ENCODE results near the gene ADAMTSL2.

DNA sequence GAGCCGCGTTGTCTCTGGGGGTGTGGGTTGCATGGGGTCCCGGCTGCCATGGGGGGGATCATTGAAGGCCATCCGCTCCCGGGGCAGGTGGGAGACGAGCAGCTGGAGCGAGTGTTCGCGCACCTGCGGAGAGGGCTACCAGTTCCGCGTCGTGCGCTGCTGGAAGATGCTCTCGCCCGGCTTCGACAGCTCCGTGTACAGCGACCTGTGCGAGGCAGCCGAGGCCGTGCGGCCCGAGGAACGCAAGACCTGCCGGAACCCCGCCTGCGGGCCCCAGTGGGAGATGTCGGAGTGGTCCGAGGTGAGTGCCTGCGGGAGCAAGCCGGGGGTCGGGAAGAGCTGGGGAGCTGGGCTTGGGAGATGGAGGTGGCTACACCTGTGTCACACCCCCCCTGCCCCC lies 33.7 kb downstream of the ADAMTSL2 start:
- TF ChIP-seq YY1 (IDR thresholded peaks at IDR 0.05; ENCODE audit: low read depth), result no peak
- TF ChIP-seq TAF1 (IDR thresholded peaks at IDR 0.05; ENCODE audit: low read depth), result no peak
- no peak for TF ChIP-seq FOXM1 (IDR thresholded peaks at IDR 0.05; ENCODE audit: borderline replicate concordance, low read depth)
- no peak for TF ChIP-seq EGR1 (IDR thresholded peaks at IDR 0.05)
- TF ChIP-seq, protein P1, sequence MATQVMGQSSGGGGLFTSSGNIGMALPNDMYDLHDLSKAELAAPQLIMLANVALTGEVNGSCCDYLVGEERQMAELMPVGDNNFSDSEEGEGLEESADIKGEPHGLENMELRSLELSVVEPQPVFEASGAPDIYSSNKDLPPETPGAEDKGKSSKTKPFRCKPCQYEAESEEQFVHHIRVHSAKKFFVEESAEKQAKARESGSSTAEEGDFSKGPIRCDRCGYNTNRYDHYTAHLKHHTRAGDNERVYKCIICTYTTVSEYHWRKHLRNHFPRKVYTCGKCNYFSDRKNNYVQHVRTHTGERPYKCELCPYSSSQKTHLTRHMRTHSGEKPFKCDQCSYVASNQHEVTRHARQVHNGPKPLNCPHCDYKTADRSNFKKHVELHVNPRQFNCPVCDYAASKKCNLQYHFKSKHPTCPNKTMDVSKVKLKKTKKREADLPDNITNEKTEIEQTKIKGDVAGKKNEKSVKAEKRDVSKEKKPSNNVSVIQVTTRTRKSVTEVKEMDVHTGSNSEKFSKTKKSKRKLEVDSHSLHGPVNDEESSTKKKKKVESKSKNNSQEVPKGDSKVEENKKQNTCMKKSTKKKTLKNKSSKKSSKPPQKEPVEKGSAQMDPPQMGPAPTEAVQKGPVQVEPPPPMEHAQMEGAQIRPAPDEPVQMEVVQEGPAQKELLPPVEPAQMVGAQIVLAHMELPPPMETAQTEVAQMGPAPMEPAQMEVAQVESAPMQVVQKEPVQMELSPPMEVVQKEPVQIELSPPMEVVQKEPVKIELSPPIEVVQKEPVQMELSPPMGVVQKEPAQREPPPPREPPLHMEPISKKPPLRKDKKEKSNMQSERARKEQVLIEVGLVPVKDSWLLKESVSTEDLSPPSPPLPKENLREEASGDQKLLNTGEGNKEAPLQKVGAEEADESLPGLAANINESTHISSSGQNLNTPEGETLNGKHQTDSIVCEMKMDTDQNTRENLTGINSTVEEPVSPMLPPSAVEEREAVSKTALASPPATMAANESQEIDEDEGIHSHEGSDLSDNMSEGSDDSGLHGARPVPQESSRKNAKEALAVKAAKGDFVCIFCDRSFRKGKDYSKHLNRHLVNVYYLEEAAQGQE (IDR thresholded peaks at IDR 0.05; ENCODE audit: low read depth), result no peak
- TF ChIP-seq NFIC (IDR thresholded peaks at IDR 0.05), result no peak
- no peak for TF ChIP-seq CREB1 (IDR thresholded peaks at IDR 0.05; ENCODE audit: low read depth)
- no peak for TF ChIP-seq EP300 (IDR thresholded peaks at IDR 0.05; ENCODE audit: borderline replicate concordance)
- TF ChIP-seq RAD21 (IDR thresholded peaks at IDR 0.05; ENCODE audit: low read depth), result no peak
